Spleen (tissue), 7 donors: ENCODE measurements around the gene ETV7.

Experiments used
- CTCF ChIP-seq, 11 experiments: fragments of 200-600 bp in 7 of 11; fragments of 450-650 bp in 4 of 11; sonication (generic) in 4 of 11; IDR thresholded peaks in 8 of 11; conservative IDR thresholded peaks in 3 of 11; 1 replicate in 7 of 11; 2 replicates in 4 of 11; pipeline versions ENCODE4 v1.4.0 to v1.8.0; 2016 to 2021; ENCODE audit warnings: antibody characterized with exemption in 11 of 11, inconsistent platforms in 4 of 11, mild to moderate bottlenecking in 1 of 11
- POLR2AphosphoS5 ChIP-seq, 3 donors: sonication (generic); formaldehyde crosslinking; IDR thresholded peaks; one replicate each; pipeline ENCODE4 v1.5.1; 2017; ENCODE audit warnings: antibody characterized with exemption in 3 of 3
- donor health status: DM: no; HTN: no; CAD: no; lungs with moderate emphysema.
- donor health status: DM: no; HTN: no; CAD: no.
- donor health status: DM: no; HTN: no; CAD: no.

GRCh38 chr6:36368921-36369865 lies 18.3 kb downstream of the ETV7 start:
- TF ChIP-seq CTCF (IDR thresholded peaks at IDR 0.05 in 8 of 11, conservative IDR thresholded peaks at IDR 0.05 in 3 of 11) (no peak), POLR2AphosphoS5 (IDR thresholded peaks at IDR 0.05) (peak in 1 of 3 donors; percentile 28)
